ENCODE results near the gene SORCS1. TPM values are rescaled to one million over a fixed set of nuclear protein-coding genes. Genes with fewer than 3 reads are reported as not detected.

Gene SORCS1
- total and polyA plus RNA-seq, 2 of the 13 experiments (the other 11 are each of a cell fraction or from before 2014, with no cell fraction given), result not detected

DNA sequence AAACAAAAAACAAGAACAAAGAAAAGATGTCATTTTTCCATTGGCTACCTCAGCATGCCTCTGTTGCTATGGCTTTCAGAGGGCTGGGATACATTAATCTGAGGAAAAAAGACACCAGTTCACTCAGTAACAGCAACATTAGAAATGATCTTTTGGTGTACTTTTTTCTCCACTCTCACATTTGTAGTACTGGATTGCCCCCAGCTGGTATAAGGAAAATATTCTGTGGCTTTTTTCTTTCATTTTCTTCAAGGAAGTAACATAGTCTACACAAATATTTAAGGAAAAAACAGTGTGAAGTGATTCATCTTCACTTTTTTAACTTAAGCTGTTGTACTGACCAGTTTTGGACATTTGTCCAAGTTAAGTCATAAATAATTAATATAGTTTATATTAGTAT lies 482.3 kb downstream of the SORCS1 start:
- ChIA-PET POLR2A (no interaction called here), CTCF (ENCODE audit: low intra/inter-chr PET ratio, low total read pairs) (no interaction called here)
- no peak for FAIRE-seq
- BruUV-seq (replicated peaks), result no TSS peak
- H3K79me2 ChIP-seq (ENCODE audit: insufficient read depth, low read length), result no peaks in the 10 kb centered on the region
- H3K9me3 ChIP-seq (ENCODE audit: low read length), result peaks cover 19% of the 10 kb centered on the region
- no peak overlapping the region for H3K4me3 ChIP-seq (replicated peaks in 1 of 3; ENCODE audit: insufficient read depth in 1 of 3, low read depth in 2 of 3, low read length in 3 of 3)
- DNase-seq (ENCODE audit: low spot score), result no peak
- H3K9ac ChIP-seq (ENCODE audit: insufficient read depth, low read depth, low read length), result no peak overlapping the region
- H3K4me1 ChIP-seq (ENCODE audit: insufficient read depth, low read length), result no peaks in the 10 kb centered on the region
- H3K4me2 ChIP-seq (ENCODE audit: low read depth, low read length), result no peak overlapping the region
- intact Hi-C loops (cut with micrococcal nuclease; ENCODE audit: unreplicated experiment), result no loop called here
- no peaks in the 10 kb centered on the region for H3K27me3 ChIP-seq (ENCODE audit: control insufficient read depth in 1 of 2, insufficient read depth in 2 of 2, low read length in 2 of 2)
- TF ChIP-seq KMT2B (CRISPR knock-in tag; IDR thresholded peaks at IDR 0.05), result no peak
- no peak for TF ChIP-seq JUNB (CRISPR knock-in tag; IDR thresholded peaks at IDR 0.05; ENCODE audit: borderline replicate concordance)
- TF ChIP-seq, protein P1, sequence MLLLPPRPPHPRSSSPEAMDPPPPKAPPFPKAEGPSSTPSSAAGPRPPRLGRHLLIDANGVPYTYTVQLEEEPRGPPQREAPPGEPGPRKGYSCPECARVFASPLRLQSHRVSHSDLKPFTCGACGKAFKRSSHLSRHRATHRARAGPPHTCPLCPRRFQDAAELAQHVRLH (CRISPR knock-in tag; IDR thresholded peaks at IDR 0.05; ENCODE audit: borderline replicate concordance, low read depth), result no peak
- TF ChIP-seq ZEB1 (IDR thresholded peaks at IDR 0.05; ENCODE audit: insufficient replicate concordance, low read depth), result no peak
- TF ChIP-seq, protein P2, sequence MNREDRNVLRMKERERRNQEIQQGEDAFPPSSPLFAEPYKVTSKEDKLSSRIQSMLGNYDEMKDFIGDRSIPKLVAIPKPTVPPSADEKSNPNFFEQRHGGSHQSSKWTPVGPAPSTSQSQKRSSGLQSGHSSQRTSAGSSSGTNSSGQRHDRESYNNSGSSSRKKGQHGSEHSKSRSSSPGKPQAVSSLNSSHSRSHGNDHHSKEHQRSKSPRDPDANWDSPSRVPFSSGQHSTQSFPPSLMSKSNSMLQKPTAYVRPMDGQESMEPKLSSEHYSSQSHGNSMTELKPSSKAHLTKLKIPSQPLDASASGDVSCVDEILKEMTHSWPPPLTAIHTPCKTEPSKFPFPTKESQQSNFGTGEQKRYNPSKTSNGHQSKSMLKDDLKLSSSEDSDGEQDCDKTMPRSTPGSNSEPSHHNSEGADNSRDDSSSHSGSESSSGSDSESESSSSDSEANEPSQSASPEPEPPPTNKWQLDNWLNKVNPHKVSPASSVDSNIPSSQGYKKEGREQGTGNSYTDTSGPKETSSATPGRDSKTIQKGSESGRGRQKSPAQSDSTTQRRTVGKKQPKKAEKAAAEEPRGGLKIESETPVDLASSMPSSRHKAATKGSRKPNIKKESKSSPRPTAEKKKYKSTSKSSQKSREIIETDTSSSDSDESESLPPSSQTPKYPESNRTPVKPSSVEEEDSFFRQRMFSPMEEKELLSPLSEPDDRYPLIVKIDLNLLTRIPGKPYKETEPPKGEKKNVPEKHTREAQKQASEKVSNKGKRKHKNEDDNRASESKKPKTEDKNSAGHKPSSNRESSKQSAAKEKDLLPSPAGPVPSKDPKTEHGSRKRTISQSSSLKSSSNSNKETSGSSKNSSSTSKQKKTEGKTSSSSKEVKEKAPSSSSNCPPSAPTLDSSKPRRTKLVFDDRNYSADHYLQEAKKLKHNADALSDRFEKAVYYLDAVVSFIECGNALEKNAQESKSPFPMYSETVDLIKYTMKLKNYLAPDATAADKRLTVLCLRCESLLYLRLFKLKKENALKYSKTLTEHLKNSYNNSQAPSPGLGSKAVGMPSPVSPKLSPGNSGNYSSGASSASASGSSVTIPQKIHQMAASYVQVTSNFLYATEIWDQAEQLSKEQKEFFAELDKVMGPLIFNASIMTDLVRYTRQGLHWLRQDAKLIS (CRISPR knock-in tag; IDR thresholded peaks at IDR 0.05), result no peak
- TF ChIP-seq NFIB (CRISPR knock-in tag; IDR thresholded peaks at IDR 0.05; ENCODE audit: borderline replicate concordance), result no peak
- TF ChIP-seq KDM5B (CRISPR knock-in tag; IDR thresholded peaks at IDR 0.05; ENCODE audit: borderline replicate concordance), result no peak
- TF ChIP-seq ZNF468 (CRISPR knock-in tag; IDR thresholded peaks at IDR 0.05), result no peak
- TF ChIP-seq CBX5 (CRISPR knock-in tag; IDR thresholded peaks at IDR 0.05; ENCODE audit: borderline replicate concordance), result no peak
- TF ChIP-seq TMF1 (CRISPR knock-in tag; IDR thresholded peaks at IDR 0.05; ENCODE audit: low read depth), result no peak
- TF ChIP-seq ASH2L (IDR thresholded peaks at IDR 0.05; ENCODE audit: insufficient read length, low read depth, low read length), result no peak
- TF ChIP-seq THAP11 (CRISPR knock-in tag; IDR thresholded peaks at IDR 0.05), result no peak
- no peak for TF ChIP-seq TAF1 (CRISPR knock-in tag; IDR thresholded peaks at IDR 0.05)
- no peak for TF ChIP-seq DNMT1 (CRISPR knock-in tag; IDR thresholded peaks at IDR 0.05)
- no peak for TF ChIP-seq SP4 (CRISPR knock-in tag; IDR thresholded peaks at IDR 0.05)
- TF ChIP-seq ISX (CRISPR knock-in tag; conservative IDR thresholded peaks at IDR 0.05), result no peak
- TF ChIP-seq, protein P3, sequence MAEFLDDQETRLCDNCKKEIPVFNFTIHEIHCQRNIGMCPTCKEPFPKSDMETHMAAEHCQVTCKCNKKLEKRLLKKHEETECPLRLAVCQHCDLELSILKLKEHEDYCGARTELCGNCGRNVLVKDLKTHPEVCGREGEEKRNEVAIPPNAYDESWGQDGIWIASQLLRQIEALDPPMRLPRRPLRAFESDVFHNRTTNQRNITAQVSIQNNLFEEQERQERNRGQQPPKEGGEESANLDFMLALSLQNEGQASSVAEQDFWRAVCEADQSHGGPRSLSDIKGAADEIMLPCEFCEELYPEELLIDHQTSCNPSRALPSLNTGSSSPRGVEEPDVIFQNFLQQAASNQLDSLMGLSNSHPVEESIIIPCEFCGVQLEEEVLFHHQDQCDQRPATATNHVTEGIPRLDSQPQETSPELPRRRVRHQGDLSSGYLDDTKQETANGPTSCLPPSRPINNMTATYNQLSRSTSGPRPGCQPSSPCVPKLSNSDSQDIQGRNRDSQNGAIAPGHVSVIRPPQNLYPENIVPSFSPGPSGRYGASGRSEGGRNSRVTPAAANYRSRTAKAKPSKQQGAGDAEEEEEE (CRISPR knock-in tag; IDR thresholded peaks at IDR 0.05; ENCODE audit: borderline replicate concordance), result no peak
- no peaks in the 10 kb centered on the region for H4K20me1 ChIP-seq (ENCODE audit: insufficient read depth, low read length)
- no peak overlapping the region for H3K27ac ChIP-seq (ENCODE audit: extremely low read length, insufficient read depth, low read length)
- in situ Hi-C loops (cut with HindIII; ENCODE audit: extremely low pct_ligation_motif_present, low pct_unique_long_range_greater_than_20kb), result no loop called here
- no peaks in the 10 kb centered on the region for H3K36me3 ChIP-seq (replicated peaks in 1 of 2; ENCODE audit: control insufficient read depth in 1 of 2, insufficient read depth in 2 of 2, low read length in 2 of 2)
- no peak overlapping the region for H2AFZ ChIP-seq (ENCODE audit: low read length)
- ATAC-seq, result no peak

Measured in HepG2 (cell line).